COLO829 (cell line): ENCODE measurements around the gene ROCK2.
"Not testable (repeated sequence)": the region's sequence is repeated elsewhere in the genome, so short reads cannot be mapped to it uniquely, and the experiment has no call there.

ENCODE experiments used
- DNase-seq: peaks from one replicate; pipeline ENCODE4 v3.0.0; 2012; ENCODE audit warnings: low spot score

The ROCK2 gene

DNA sequence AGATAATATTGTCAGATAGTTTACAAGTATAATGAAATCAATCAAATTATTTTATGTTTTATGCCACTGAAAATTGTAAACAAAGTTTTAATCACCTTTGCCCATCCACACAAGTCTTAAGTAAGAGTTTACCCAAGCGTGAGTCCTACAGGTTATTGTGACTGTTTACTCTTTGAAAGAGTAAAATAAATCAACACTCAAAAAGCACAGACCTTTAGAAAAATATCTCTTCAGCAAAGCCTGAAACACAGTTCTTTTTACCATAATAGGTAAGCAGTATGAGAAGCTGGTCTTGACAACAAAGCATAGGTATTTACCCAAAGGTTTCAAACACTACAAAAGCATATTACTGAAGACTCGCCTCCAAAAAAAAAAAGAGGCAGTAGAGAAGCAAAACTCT lies 3.7 kb downstream of the ROCK2 start:
- no peak for DNase-seq

DNA sequence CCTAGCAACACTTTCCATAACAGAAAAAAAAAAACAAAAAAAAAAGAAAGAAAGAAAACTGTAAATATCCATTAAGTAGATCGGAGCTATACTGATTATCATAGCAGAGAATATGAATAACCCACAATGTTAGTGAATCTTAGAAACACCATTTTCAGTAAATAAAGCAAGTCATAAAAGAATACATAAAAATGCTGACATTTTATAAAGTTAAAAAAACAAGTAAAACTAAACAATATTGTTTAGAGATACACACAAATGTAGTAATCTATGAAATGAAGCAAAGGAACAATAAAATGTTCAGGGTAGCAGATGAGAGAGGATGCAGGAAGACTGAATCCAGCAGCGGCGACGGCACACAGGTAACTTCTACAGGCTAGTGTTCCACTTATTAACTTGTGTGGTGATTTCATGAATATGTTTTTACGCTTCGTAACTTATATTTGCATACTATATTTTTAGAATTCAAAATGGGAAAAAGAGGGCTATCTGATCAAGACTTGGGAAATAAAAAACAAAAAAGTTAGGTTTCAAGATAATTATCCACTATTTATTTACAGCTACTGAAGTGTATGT lies 4.8 kb downstream of the ROCK2 start:
- no peak for DNase-seq

DNA sequence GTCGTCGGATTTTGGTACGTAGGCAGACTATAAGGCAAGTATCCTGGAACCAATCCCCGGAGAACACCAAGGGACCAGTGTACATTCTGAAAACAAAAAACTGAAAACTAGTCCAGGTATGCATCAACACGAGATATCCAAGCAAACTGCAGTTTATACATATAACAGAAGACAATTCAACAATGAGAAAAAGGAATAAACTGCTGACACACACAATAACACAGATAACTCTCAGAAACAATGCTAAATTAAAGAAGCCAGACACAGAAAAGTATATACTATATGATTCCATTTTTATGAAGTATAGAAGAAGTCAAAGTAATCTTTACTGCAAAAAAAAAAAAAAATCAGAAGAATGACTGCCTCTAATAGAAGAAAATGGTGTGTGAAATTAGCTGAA lies 5.9 kb downstream of the ROCK2 start:
- DNase-seq = no peak

DNA sequence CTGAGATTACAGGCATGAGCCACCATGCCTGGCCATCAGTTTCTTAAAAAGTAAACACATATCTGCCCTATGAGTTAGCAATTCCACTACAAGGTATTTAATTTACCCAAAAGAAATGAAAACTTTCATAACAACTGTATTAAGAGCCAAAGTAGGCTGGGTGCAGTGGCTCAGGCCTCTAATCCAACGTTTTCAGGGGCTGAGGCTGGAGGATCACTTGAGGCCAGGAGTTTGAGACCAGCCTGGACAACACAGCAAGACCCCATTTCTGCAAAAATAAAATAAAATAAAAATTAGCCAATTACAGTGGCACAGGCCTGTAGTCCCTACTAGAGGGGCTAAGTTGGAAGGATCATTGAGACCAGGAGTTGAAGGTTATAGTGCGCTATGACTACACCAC lies 6.5 kb downstream of the ROCK2 start:
- DNase-seq = no peak

DNA sequence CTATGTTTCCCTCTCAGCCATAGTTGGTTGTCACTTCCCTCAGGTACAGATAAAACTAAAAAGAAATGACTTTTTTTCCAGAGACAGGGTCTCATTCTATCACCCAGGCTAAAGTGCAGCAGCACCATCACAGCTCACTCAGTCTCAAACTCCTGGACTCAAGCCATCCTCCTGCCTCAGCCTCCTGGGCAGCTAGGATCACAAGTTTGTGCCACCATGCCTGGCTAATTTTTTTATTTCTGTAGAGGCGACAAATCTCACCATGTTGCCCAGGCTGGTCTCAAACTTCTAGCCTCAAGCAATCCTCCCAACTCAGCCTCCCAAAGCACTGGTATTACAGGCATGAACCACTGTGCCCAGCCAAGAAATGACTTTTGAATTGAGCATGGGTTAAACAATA lies 8.2 kb downstream of the ROCK2 start:
- DNase-seq = no peak

DNA sequence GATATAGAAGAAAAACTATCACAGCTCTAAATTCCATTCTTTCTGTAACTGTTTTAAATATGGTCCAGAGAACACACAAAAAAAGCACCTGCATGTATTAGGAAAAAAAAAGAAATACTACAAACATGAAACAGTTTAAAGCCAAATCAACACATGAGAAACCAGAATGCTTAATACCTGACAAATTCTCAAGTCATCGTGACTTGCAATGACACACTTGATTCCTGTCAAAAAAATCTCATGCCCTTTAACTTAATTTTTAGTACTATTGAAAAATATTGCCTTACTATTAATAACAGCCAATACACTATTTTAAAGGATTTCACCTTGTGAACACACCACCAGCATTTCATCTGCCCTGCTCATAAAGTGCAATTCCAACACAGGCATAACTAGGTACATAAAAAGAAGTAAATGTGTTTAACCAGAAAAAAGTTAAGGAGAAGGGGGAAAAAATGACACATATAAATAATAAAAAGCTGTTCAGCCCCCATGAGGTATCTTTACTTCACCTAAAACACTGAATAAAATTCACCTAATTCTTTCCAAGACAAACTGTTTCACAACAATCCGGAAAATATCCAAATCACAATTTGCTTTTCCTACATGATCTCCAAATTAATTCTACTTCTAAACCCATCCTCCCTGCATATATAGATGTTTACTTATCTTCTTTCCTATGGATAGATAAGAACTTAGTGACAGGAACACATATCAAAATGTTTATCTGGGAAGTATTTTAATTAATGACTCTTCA lies 10.8 kb downstream of the ROCK2 start:
- DNase-seq = no peak

DNA sequence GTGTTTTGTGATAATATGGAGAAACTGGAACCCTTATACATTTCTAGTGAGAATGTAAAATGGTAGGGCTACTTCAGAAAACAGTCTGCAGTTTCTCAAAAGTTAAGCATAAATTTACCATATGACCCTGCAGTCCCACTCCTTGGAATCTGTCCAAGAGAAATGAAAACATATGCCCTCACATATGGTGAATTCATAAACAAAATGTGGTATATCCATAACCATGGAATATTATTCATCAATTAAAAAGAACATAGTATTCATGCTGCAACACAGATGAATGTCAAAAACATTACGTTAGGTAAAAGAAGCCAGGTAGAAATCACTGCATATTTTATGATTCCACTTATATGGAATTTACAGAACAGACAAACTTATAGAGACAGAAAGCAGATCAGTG lies 11.8 kb downstream of the ROCK2 start:
- DNase-seq = no peak

DNA sequence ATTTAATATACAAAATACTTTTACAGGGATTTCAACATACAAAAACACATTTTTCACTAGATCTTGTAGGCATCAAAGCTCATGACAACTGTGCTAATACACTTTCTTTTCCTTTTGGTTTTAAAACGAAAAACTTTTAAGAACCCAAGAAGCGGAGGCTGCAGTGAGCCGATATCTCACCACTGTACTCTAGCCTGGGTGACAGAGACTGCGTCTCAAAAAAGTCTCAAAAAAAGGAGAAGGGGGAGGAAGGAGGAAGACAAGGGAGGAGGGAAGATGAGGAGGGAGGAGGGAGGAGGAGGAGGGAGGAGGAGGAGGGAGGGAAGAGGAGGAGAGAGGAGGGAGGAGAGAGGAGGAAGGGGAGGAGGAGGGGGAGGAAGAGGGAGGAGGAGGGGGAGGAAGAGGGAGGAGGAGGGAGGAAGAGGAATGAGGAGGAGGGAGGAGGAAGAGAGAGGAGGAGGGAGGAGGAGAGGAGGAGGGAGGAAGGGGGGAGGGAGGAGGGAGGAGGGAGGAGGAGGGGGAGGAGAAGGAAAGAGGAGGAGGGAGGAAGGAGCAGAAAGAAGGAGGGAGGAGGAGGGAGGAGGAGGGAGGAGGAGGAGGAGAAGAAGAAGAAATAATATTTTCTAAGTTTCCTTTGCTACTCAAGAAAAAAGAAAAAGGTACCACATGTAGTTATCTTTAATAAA lies 13.8 kb downstream of the ROCK2 start:
- no peak for DNase-seq

DNA sequence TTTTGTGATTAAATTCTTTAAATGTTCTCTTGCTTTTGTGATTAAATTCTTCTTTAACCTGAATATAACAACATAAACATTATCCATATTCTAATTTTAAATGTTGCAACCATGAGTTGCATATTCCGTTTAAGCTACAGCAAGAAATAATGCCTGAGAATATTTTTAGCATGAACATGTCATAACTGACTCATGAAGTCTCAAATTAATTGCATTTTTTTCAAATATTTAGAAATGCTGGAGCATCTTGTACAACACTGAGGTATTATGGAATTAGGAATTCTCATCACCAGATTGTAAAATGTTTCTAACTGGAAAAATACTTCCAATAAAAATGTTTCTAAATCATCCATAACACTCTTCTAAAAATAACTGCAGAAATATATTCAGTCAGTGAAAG lies 14.7 kb downstream of the ROCK2 start:
- DNase-seq = no peak

DNA sequence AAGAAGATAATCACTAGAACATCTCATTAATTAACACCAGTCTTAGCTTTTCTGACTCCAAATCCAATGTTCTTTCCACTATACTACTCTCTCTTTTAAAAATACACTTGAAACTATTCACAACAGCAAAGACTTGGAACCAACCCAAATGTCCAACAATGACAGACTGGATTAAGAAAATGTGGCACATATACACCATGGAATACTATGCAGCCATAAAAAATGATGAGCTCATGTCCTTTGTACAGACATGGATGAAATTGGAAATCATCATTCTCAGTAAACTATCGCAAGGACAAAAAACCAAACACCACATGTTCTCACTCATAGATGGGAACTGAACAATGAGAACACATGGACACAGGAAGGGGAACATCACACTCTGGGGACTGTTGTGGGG lies 15.9 kb downstream of the ROCK2 start:
- DNase-seq = not testable (repeated sequence)

DNA sequence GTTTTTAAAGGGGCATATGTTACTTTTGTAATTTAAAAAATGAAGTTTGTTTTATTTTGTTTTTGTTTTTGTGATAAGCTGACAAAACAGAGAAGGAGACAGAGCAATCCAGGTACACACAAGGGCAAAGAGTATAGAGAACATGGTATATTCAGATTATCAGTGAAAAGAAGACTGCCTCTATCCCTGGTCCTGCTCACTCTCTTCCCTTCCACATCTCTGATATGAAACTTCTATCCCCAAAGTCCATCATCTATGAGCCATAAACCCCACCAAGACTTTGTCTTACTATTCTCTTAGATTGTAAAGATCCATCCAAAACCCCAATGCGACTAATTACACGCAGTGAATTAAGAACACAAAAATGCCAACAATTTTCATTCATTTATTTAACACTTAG lies 16.6 kb downstream of the ROCK2 start:
- no peak for DNase-seq

DNA sequence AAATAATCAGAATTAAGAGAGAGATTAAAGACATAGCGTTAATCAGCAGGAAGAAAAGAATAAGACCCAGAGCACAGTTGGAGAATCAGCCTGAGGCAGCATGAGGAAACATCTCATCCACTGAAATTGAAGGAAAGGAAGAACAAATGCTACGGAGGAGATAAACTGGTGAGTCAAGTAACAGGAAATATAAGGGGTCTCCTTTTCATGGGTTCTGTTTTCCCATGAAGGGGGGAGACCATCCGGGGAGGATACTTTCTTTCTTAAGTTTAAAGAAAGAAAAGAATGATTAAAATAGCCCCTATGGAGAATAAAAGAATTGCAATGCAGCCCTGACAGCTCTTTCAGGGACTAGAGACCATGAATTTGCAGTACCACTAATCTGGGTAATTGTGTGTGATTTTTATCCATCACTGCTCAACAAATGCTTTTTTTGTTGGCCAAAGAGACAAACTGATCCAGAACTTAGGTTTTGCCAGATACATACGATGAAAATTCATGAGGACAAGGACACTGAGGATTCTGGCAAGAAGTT lies 17.7 kb downstream of the ROCK2 start:
- no peak for DNase-seq

DNA sequence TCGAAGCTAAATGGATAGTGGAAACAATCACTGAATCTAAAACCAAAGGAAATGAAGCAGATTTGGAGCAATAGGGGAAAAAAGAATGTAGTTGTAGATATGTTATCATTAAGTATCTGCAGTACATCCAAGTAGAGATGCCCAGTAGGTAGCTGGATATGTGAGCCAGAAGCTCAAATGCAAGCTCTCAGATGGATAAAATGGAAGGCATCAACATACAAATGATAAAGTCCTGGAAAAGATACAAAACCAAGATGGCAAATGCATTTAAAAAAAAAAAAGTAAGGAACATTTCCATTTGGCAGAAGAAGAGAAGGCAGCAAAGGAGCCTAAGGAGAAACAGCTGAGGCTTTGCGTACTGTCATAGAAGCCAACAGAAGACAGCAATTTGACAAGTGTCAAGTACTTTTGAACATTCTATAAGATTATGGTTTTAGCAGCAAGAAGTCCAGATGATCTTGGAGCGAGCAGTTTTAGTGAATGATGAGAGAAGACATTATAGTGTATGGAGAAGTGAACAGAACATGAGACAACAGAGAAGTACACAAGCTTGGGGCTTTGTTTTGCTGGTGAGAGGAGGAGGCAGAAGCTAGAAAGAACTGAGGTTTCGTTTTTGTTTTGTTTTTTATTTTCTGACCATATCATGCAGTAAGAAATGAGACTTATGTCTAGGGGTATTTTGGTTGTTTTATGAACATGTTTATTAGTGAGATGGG lies 18.3 kb downstream of the ROCK2 start:
- DNase-seq = no peak

DNA sequence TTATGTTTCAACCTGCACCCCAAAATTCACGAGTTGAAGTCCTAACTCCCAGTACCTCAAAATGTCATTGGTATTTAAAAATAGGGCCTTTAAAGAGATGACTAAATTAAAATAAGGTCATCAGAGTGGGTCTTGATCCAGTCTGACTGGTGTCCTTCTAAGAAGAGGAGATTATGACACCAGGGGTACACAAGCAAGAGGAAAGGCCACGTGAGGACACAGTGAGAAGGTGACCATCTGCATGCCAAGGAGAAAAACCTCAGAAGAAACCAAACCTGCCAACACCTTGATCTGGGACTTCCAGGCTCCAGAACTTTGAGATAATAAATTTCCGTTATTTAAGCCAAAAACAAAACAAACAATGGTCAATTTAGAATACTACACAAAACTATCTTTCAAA lies 22.6 kb downstream of the ROCK2 start:
- no peak for DNase-seq

DNA sequence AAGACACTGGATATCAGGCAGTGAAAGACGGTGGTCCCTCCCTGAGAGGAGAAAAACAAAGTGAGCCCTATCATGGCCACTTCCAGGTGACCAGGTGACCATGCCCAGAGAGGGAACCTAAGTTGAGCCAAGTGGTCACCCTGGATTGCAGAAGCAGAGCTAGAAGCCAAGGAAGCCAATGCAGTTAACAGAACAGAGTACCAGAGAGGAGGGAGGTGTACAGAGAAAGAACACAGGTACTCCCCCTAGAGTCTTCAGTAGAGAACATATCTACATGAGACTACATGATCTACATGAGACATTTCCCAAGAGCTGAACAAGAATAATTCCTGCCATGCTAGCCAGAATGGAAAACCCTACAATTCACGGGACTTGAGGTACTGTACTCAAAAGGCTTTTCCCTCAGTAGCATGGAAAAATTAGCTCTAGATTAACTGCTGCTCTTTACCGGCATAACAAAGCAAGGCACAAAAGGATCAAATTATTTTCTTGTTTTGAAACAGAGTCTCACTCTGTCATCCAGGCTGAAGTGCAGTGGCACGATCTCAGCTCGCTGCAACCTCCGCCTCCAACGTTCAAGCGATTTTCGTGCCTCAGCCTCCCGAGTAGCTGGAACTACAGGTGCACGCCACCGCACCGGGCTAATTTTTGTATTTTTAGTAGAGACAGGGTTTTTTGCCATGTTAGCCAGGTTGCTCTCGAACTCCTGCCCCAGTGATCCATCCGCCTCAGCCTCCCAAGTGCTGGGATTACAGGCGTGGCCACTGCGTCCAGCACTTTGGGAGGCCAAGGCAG lies 23.5 kb downstream of the ROCK2 start:
- no peak for DNase-seq

DNA sequence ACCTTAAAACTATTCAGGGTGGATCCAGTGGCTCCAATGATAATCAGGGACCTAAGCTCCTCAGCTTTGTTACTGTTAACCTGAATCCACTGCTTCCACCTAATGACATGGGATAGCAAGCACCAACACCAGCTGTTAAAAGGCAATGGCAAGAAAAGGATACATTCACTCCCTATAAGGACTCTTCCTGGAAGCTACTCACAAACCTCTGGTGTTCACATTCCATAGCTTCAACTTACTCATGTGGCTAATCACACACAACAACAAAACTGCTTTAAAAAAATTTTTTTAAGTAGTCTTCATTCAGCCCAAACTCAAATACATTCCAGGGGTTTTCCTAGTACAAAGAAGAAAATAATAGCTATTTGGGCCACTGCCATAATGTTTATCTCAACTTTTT lies 24.5 kb downstream of the ROCK2 start:
- no peak for DNase-seq

DNA sequence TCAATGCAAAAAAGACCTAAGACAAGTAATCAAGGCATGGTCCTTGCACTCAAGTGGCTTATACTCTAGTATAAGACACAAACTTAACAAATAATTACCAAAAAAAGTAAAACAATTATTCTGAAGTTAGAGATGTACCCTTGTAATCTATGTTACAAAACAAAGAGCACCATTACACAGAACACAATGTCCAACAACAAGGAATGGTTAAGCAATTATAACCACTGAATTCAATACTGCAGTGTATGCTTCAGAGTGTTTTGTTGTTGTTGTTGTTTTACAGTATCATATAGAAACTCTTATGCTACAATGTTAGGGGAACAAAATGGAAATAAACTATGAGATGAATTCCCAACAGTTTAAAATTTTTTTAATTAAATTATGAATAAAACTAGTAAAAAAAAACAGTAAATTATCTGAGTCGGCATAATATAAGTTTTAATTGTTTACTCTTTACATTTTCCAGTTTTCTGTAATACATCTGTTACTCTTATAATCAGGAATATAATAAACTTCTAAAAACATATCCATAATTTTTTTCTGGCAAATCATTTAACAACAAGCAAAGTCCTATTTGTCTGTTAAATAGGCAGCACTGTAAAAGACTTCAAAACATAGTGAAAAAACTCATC lies 29.2 kb downstream of the ROCK2 start:
- no peak for DNase-seq

DNA sequence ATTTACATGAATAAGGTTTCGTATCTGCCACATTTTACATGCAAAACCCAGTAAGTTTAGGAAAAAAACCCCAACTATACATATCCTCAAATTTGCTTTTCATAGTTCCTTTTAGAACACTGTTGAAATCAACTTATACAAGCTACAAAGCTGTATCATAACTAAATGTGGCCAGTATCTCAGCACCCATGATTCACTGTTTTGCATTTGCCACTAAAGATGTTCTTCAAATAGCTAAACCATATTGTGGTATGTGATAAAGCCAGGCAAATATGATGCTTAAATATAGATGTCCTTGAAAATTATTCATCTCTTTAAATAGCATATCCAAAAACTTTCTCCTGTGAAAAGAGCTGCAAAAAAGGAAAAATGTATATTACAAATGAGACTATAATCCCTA lies 29.9 kb downstream of the ROCK2 start:
- DNase-seq = no peak

DNA sequence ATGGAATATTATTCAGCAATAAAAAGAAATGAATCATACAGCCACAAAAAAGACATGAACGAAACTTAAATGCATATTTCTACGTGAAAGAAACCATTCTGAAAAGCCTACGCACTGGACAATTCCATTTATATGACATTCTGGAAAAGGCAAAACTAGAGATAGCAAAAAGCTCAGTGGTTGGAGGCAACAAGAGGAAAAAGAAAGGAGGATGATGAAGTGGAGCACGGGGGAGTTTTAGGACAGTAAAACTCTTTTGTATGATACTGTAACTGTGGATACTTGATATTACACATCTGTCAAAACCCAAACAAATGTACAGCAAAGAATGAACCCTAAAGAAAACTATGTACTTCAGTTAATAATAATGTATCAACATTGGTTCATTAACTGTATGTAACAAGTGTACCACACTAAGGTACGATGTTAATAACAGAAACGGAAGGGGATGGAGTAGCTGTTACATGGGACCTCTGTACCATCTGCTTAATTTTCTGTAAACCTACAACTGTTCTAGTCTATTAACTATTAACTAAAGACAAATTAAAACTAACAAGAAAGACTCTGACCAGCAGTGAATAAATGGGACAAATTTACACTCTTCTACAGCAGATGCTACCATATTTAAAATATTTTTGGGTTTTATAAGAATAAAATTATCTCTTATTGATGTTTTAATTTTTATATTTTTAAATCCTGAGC lies 31.5 kb downstream of the ROCK2 start:
- DNase-seq = no peak

DNA sequence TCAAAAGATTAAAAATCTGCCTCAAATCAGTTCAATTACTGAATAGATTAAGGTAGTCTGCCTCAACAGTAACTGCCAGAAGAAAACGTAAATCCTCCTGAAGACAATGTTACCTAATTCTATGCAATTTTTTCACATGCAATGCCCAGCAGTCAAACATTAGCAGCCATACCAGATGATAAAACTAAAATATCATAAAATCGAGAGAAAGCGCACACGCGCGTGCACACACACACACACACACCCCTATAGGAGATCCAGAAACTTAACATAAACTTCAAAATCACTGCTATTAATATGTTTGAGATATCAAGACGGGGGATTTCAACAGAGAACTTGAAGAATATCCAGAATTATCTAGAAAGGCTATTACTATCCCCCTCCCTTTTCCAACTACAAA lies 32.9 kb downstream of the ROCK2 start:
- DNase-seq = no peak

DNA sequence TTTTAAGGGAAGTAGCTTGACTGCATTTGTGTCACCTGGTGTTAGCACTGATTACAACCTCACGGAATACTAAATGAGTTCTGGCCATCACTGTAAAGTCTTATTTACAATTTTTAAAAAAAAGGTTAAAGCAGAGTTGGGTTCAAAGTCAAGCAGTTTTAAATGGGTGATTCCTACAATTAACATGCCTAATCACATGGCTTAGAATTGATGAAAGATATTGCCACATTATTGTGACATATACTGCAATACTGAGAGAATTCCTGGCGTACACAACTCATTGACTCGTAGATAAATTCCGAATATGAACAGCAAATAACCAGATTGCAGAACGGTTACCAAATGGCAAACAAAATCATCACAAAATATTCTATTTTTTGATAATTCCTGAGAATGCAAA lies 34.2 kb downstream of the ROCK2 start:
- DNase-seq = no peak
